BJ (cell line): ENCODE measurements around the gene ZDHHC14. TPM values are rescaled to one million over a fixed set of nuclear protein-coding genes. Genes with fewer than 3 reads are reported as not detected.

ENCODE experiments used
- CTCF ChIA-PET: fragments of 350-600 bp; formaldehyde crosslinking; extraction: SDS; loops from one replicate; lab custom pipeline; 2021; ENCODE audit warnings: antibody characterized with exemption, inconsistent platforms; lab: Yijun Ruan, JAX
- POLR2A ChIA-PET: fragments of 300-600 bp; sonication (Branson Sonifier 250); formaldehyde crosslinking; extraction: SDS; loops from one replicate; lab custom pipeline; 2021; ENCODE audit warnings: antibody characterized with exemption; lab: Charles Lee
- DNase-seq: peaks from one replicate; pipeline ENCODE4 v3.0.0-alpha.2; 2011; ENCODE audit warnings: low read depth
- H3K27me3 ChIP-seq: 2 replicates; pipeline ENCODE4 v1.6.0; 2011; ENCODE audit warnings: low read length; ENCODE audit not compliant: control insufficient read depth, insufficient read depth
- H3K36me3 ChIP-seq: 2 replicates; pipeline ENCODE4 v1.5.1; 2011; ENCODE audit warnings: low read length; ENCODE audit not compliant: control insufficient read depth, insufficient read depth
- H3K4me3 ChIP-seq: 2 replicates; pipeline ENCODE4 v1.5.1; 2011; ENCODE audit warnings: low read depth, mild to moderate bottlenecking, control low read depth, low read length
- polyA plus RNA-seq: library from polyadenylated mRNA; depleted of rRNA; stranded (reverse); fragments of >200 nt; gene quantifications from 2 replicates; pipeline ENCODE4 v1.2.3, GENCODE V29; 2011
- TF ChIP-seq, protein P1 (sequence below): IDR thresholded peaks from 2 replicates; pipeline ENCODE4 v1.5.1; 2011; ENCODE audit warnings: low read depth, mild to moderate bottlenecking, control low read depth, inconsistent platforms, low read length, moderate library complexity; ENCODE audit not compliant: insufficient read depth

The ZDHHC14 gene
- polyA plus RNA-seq, 1 experiment, result 3.6 TPM

DNA sequence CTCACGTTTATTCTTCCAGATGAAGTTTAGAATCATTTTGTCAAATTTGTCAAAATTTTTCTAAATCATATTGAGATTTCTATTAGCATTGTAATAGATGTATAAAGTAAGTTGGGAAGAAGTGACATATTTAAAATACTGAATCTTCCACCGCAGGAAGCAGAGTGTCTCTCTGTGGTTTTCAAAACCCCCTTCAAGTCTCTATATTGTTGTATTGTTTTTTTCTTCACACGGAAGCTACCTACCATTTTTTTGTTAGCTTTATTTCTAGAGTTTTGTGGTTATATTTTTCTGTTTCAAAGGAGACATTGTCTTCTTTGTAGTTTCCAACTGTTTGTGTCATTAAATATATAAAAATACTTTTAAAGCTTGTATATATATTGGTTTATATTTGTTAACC, 188.6 kb downstream of the ZDHHC14 start:
- H3K27me3 ChIP-seq, result no peaks in the 10 kb centered on the region
- CTCF ChIA-PET, result no interaction called here
- no peak for DNase-seq
- TF ChIP-seq, protein P1, sequence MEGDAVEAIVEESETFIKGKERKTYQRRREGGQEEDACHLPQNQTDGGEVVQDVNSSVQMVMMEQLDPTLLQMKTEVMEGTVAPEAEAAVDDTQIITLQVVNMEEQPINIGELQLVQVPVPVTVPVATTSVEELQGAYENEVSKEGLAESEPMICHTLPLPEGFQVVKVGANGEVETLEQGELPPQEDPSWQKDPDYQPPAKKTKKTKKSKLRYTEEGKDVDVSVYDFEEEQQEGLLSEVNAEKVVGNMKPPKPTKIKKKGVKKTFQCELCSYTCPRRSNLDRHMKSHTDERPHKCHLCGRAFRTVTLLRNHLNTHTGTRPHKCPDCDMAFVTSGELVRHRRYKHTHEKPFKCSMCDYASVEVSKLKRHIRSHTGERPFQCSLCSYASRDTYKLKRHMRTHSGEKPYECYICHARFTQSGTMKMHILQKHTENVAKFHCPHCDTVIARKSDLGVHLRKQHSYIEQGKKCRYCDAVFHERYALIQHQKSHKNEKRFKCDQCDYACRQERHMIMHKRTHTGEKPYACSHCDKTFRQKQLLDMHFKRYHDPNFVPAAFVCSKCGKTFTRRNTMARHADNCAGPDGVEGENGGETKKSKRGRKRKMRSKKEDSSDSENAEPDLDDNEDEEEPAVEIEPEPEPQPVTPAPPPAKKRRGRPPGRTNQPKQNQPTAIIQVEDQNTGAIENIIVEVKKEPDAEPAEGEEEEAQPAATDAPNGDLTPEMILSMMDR, result no peak
- no peaks in the 10 kb centered on the region for H3K36me3 ChIP-seq
- no peak overlapping the region for H3K4me3 ChIP-seq
- POLR2A ChIA-PET, result no interaction called here

DNA sequence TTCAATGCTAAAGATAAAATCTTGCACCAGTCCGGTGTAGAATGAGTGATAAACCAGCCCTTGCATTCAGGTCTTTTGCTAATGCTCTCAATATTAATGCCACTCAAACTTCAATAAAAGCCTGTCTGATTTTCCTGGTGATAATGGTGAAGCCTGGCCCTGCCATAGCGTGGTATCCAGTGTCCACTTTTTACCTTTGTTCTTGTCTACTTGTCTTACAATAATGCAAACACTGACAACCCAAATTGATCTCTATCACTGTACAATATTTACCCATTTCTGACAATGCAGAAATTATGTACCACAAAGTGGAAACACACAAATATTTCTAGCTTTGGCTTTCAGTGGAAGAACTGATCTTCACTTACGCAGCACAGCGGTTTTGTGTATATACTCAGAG, 189.1 kb downstream of the ZDHHC14 start:
- DNase-seq, result no peak
- TF ChIP-seq, protein P1, result no peak
- ChIA-PET CTCF (no interaction called here), POLR2A (no interaction called here)
- H3K27me3 ChIP-seq, result no peaks in the 10 kb centered on the region
- H3K36me3 ChIP-seq, result no peaks in the 10 kb centered on the region
- no peak overlapping the region for H3K4me3 ChIP-seq

DNA sequence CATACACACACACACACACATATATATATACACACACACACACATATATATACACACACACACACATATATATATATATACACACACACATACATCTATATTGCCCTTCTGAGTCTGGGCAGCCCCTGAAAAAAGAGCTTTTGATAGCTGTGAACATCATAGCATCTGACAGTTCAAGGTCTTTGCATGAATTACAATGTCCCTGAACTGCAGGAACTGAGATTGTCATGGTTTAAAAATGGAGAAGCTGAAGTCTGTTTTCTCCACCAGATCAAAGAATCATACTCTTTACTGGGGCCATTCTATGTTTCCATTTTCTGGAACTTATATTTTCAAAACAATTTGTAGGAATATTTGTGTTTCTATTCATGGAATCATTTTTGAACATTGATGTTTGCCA, 189.8 kb downstream of the ZDHHC14 start:
- CTCF ChIA-PET, result no interaction called here
- POLR2A ChIA-PET, result no interaction called here
- H3K36me3 ChIP-seq, result no peaks in the 10 kb centered on the region

DNA sequence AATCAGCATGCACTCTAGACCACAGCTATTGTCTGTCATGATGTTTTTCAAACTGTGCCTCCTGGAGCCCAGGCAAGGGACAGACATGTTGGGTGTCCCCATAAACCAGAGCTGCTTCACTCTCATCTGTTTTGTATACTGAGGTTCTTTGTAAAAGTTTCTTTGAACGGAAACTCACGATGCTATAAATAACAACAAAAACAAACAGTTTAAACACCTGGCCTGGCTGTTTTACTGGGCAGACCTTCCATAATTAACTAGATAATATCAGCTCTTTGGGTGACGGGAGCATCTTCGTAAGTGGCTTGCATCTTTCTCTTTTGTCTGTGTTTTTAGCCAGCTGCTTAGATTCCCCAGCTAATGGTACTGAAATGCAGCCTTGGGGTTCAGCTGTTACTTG, 190.3 kb downstream of the ZDHHC14 start:
- CTCF ChIA-PET, result no interaction called here
- Histone ChIP-seq H3K36me3 (no peaks in the 10 kb centered on the region), H3K27me3 (no peaks in the 10 kb centered on the region), H3K4me3 (no peak overlapping the region)
- no peak for DNase-seq
- TF ChIP-seq, protein P1, result no peak
- POLR2A ChIA-PET, result no interaction called here

More for the DNA sequence above, 189.8 kb downstream of the ZDHHC14 start:
- Histone ChIP-seq H3K27me3 (no peaks in the 10 kb centered on the region), H3K4me3 (no peak overlapping the region)
- TF ChIP-seq, protein P1, result no peak
- no peak for DNase-seq

DNA sequence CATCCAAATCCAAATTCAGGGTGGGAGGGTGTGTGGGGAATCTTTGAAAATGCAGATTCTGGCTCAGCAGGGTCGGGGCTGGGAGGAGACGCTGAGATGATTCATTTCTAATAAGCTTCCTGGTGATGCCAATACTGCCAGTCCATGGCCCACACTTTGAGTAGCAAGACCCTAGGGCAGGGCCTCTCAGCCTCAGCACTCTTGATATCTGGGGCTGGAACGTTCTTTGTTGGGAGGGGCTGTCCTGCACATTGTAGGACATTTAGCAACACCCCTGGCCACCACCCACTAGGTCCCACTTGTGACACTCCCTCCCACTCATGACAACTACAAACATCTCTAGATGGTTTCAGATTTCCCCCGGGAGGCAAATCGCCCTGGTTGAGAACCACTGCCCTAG, 191.0 kb downstream of the ZDHHC14 start:
- Histone ChIP-seq H3K27me3 (no peaks in the 10 kb centered on the region), H3K4me3 (no peak overlapping the region), H3K36me3 (no peaks in the 10 kb centered on the region)
- CTCF ChIA-PET, result no interaction called here
- POLR2A ChIA-PET, result no interaction called here
- TF ChIP-seq, protein P1, result no peak
- no peak for DNase-seq
